ENCODE data around the gene FAM181A. TPM values are rescaled to one million over a fixed set of nuclear protein-coding genes. Genes with fewer than 3 reads are reported as not detected.

Gene FAM181A
- total RNA-seq, 1 donor from 2014 or later = not detected

GRCh38 chr14:93898731-93899130, 28.4 kb upstream of the FAM181A start:
- Mint-ChIP-seq H3K27ac (no peak overlapping the region), H3K4me3 (no peak overlapping the region), H3K27me3 (peaks cover 8% of the 10 kb centered on the region), H3K36me3 (ENCODE audit: low read depth) (no peaks in the 10 kb centered on the region), H3K4me1 (no peaks in the 10 kb centered on the region), H3K9me3 (no peaks in the 10 kb centered on the region)
- ATAC-seq (ENCODE audit: low read depth) = no peak
- POLR2A ChIA-PET = no interaction called here
- CTCF ChIA-PET = no interaction called here
- intact Hi-C loops (cut with micrococcal nuclease) = no loop called here
- no peak for DNase-seq
- TF ChIP-seq CTCF (IDR thresholded peaks at IDR 0.05) = no peak

GRCh38 chr14:93901813-93902212, 25.3 kb upstream of the FAM181A start:
- peaks cover 8% of the 10 kb centered on the region for H3K27me3 Mint-ChIP-seq
- H3K36me3 Mint-ChIP-seq (ENCODE audit: low read depth) = no peaks in the 10 kb centered on the region
- ATAC-seq (ENCODE audit: low read depth) = no peak
- H3K9me3 Mint-ChIP-seq = no peaks in the 10 kb centered on the region
- DNase-seq = no peak
- H3K4me1 Mint-ChIP-seq = no peaks in the 10 kb centered on the region
- no peak for TF ChIP-seq CTCF (IDR thresholded peaks at IDR 0.05)
- intact Hi-C loops (cut with micrococcal nuclease) = loop anchor here (1.0 kb wide), 1 partner anchor 10 kb away; no protein-coding TSS in a partner anchor
- no peak overlapping the region for H3K27ac Mint-ChIP-seq
- POLR2A ChIA-PET = no interaction called here
- CTCF ChIA-PET = no interaction called here
- no peak overlapping the region for H3K4me3 Mint-ChIP-seq

- Mint-ChIP-seq H3K36me3 (ENCODE audit: low read depth) (no peaks in the 10 kb centered on the region), H3K27ac (no peak overlapping the region), H3K27me3 (peaks cover 6% of the 10 kb centered on the region), H3K4me3 (no peak overlapping the region), H3K9me3 (no peaks in the 10 kb centered on the region), H3K4me1 (no peaks in the 10 kb centered on the region)
- CTCF ChIA-PET = no interaction called here
- intact Hi-C loops (cut with micrococcal nuclease) = loop anchor here (1.0 kb wide), 1 partner anchor 10 kb away; no protein-coding TSS in a partner anchor
- POLR2A ChIA-PET = no interaction called here
- ATAC-seq (ENCODE audit: low read depth) (no peak), DNase-seq (no peak)
- TF ChIP-seq CTCF (IDR thresholded peaks at IDR 0.05) = no peak
These were observed 24.4 kb upstream of the FAM181A start for GRCh38 chr14:93902619-93903307.

- no peak for TF ChIP-seq CTCF (IDR thresholded peaks at IDR 0.05)
- intact Hi-C loops (cut with micrococcal nuclease) = no loop called here
- ATAC-seq (ENCODE audit: low read depth) (no peak), DNase-seq (no peak)
- H3K9me3 Mint-ChIP-seq = no peaks in the 10 kb centered on the region
- peaks cover 6% of the 10 kb centered on the region for H3K27me3 Mint-ChIP-seq
- POLR2A ChIA-PET = no interaction called here
- no peaks in the 10 kb centered on the region for H3K4me1 Mint-ChIP-seq
- CTCF ChIA-PET = no interaction called here
- H3K4me3 Mint-ChIP-seq = no peak overlapping the region
- H3K27ac Mint-ChIP-seq = no peak overlapping the region
- H3K36me3 Mint-ChIP-seq (ENCODE audit: low read depth) = no peaks in the 10 kb centered on the region
These were observed 23.6 kb upstream of the FAM181A start for GRCh38 chr14:93903342-93904184.

- H3K9me3 Mint-ChIP-seq = no peaks in the 10 kb centered on the region
- no peaks in the 10 kb centered on the region for H3K36me3 Mint-ChIP-seq (ENCODE audit: low read depth)
- ATAC-seq (ENCODE audit: low read depth) (no peak), DNase-seq (no peak)
- no peaks in the 10 kb centered on the region for H3K4me1 Mint-ChIP-seq
- CTCF ChIA-PET = no interaction called here
- TF ChIP-seq CTCF (IDR thresholded peaks at IDR 0.05) = no peak
- intact Hi-C loops (cut with micrococcal nuclease) = no loop called here
- no peak overlapping the region for H3K27ac Mint-ChIP-seq
- POLR2A ChIA-PET = no interaction called here
- no peaks in the 10 kb centered on the region for H3K27me3 Mint-ChIP-seq
- no peak overlapping the region for H3K4me3 Mint-ChIP-seq
These were observed 21.5 kb upstream of the FAM181A start for GRCh38 chr14:93905623-93906022.
